Brain microvascular endothelial cell (primary cell): ENCODE data around the gene NTRK3.

ENCODE experiments used
- DNase-seq: peaks from one replicate; pipeline ENCODE4 v3.0.0-alpha.2; 2020
- H3K27ac ChIP-seq: fragments of 250-450 bp; sonication (Bioruptor Pico); 2 replicates; pipeline ENCODE4 v1.5.1; 2020; ENCODE audit warnings: mild to moderate bottlenecking, moderate library complexity
- H3K27me3 ChIP-seq: fragments of 250-450 bp; sonication (Bioruptor Pico); replicated peaks from 2 replicates; pipeline ENCODE4 v1.5.1; 2020; ENCODE audit warnings: mild to moderate bottlenecking
- H3K36me3 ChIP-seq: fragments of 250-450 bp; sonication (Bioruptor Pico); replicated peaks from 2 replicates; pipeline ENCODE4 v1.5.1; 2020; ENCODE audit warnings: mild to moderate bottlenecking
- H3K4me3 ChIP-seq: 2 replicates; pipeline ENCODE4 v1.5.1; 2011; ENCODE audit warnings: low read depth, mild to moderate bottlenecking, control low read depth, low read length, moderate library complexity
- in situ Hi-C: cut with HindIII; loops from 2 replicates; pipeline ENCODE4 v1.10.0; 2017; ENCODE audit warnings: low sequenced_read_pairs, low pct_ligation_motif_present
- TF ChIP-seq, protein P1 (sequence below): IDR thresholded peaks from 2 replicates; pipeline ENCODE4 v1.5.1; 2011; ENCODE audit warnings: low read depth, mild to moderate bottlenecking, moderate library complexity, low read length, control low read depth, inconsistent platforms; ENCODE audit errors: missing control alignments

NTRK3 gene

DNA sequence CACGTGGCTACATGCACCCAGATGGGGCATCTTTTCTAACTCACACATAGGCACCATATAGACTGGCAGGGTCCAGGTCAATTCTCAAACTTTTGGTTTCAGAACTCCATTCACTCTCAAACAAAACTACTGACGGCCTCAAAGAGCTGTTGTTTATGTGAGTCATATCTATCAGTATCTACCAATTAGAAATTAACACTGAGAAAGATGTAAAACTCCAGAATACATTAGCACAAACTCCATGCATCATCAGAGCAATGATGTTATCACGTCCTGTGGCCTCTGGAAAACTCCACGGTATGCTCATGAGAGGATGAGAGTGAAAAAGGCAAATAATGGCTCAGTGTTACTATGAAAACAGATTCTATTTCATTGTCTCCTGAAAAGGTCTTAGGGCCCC lies 116.1 kb downstream of the NTRK3 start:
- Histone ChIP-seq H3K27me3 (no peaks in the 10 kb centered on the region), H3K36me3 (no peaks in the 10 kb centered on the region), H3K27ac (no peak overlapping the region), H3K4me3 (no peak overlapping the region)
- TF ChIP-seq, protein P1, sequence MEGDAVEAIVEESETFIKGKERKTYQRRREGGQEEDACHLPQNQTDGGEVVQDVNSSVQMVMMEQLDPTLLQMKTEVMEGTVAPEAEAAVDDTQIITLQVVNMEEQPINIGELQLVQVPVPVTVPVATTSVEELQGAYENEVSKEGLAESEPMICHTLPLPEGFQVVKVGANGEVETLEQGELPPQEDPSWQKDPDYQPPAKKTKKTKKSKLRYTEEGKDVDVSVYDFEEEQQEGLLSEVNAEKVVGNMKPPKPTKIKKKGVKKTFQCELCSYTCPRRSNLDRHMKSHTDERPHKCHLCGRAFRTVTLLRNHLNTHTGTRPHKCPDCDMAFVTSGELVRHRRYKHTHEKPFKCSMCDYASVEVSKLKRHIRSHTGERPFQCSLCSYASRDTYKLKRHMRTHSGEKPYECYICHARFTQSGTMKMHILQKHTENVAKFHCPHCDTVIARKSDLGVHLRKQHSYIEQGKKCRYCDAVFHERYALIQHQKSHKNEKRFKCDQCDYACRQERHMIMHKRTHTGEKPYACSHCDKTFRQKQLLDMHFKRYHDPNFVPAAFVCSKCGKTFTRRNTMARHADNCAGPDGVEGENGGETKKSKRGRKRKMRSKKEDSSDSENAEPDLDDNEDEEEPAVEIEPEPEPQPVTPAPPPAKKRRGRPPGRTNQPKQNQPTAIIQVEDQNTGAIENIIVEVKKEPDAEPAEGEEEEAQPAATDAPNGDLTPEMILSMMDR: no peak
- in situ Hi-C loops: no loop called here
- DNase-seq: no peak

DNA sequence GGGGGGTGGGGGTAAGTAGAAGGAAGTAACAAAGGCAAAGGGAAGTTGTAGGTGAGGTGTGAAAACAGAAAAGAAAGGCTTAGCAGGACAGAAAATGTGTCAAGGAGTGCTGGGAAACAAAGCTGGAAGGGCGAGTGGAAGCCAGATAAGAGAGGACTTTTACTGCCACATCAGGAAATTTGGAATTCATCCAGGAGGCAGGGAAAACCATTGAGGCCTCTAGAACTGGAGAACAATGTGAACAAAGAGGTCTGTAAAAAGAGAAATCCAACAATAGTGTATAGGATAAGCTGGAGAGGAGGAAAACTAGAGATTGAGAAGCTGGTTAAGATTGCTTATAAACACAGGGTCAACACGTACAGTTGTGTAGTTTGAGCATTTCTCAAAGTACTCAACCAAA lies 116.6 kb downstream of the NTRK3 start:
- Histone ChIP-seq H3K36me3 (no peaks in the 10 kb centered on the region), H3K4me3 (no peak overlapping the region), H3K27ac (no peak overlapping the region), H3K27me3 (no peaks in the 10 kb centered on the region)
- in situ Hi-C loops: no loop called here
- TF ChIP-seq, protein P1: no peak
- no peak for DNase-seq

DNA sequence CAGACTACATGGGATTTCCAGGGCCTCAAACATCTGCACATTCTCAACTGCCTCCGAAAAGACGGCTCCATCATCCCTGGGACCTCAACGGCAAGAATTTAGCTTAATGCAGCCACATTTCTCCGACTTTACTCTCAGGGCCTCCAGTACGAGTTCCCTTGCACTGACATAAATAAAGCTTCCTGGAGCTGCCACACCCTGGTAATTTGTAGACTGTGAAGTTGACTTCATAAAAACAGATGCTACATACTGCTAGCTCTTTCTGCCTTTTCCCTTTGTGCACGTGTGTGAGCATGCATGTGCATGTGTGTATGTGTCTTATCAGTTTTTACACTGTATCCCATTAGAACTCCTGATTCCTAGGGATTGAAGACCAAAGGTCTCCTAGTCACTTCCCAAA lies 122.7 kb downstream of the NTRK3 start:
- in situ Hi-C loops: no loop called here
- Histone ChIP-seq H3K27ac (no peak overlapping the region), H3K36me3 (no peaks in the 10 kb centered on the region), H3K27me3 (no peaks in the 10 kb centered on the region), H3K4me3 (no peak overlapping the region)
- DNase-seq: no peak
- TF ChIP-seq, protein P1: no peak

DNA sequence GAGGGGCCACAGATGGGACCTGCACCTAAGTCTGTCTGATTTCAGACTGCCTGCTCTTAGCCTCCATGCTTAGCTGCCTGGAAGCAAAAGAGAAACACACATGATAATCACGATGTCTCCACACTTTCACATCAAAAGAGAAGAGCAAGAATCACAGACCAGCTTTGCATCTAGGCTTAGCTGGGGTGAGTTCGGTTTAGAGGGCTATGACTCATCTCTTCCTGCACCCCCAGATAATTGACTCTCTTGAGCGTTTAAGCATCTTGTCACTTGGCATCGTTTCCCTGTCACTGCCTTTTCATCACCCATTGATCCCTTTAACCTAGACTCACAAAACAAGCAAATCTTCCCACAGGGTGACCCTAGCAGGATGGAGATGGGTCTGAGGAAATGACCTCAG lies 124.0 kb downstream of the NTRK3 start:
- Histone ChIP-seq H3K36me3 (no peaks in the 10 kb centered on the region), H3K4me3 (no peak overlapping the region), H3K27ac (no peak overlapping the region), H3K27me3 (no peaks in the 10 kb centered on the region)
- TF ChIP-seq, protein P1: no peak
- in situ Hi-C loops: no loop called here
- no peak for DNase-seq

DNA sequence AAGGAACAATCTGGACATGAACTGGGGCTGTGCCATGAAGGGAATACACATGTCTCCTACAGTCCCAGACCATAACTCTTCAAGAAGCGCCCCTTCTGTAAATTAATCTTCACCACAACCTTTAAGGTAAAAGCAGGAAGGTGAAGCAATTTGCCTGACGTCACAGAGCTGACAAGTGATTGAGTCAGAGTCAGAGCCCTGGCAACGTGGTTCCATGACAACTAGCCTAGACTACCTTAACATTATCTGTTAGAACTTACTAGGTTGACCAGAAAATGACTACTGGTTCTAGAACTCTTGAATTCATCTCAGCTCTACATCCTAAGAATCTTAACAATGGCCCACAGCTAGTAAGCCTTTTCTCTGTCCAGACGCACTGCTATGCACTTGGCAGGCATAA lies 124.6 kb downstream of the NTRK3 start:
- Histone ChIP-seq H3K27me3 (no peaks in the 10 kb centered on the region), H3K27ac (no peak overlapping the region), H3K36me3 (no peaks in the 10 kb centered on the region), H3K4me3 (no peak overlapping the region)
- in situ Hi-C loops: no loop called here
- no peak for DNase-seq
- TF ChIP-seq, protein P1: no peak

DNA sequence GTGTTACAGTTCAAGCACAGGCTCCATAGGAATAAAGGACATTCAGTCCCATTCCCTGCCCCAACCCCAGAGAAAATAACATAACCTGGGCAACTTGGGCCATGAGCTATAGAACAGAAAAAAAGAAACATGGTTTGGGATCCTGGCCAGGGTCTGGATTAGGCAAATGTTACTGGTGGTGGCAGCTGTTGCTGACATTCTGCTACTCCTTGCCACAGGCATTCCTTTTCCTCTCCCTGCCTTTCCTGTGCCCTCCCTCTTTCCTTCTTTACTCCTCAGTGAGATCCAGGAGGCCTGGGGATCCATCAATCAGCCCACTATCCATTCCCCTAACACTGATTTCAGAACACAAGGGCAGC lies 129.1 kb downstream of the NTRK3 start:
- no peak overlapping the region for H3K27ac ChIP-seq
- H3K27me3 ChIP-seq: no peaks in the 10 kb centered on the region
- no peak overlapping the region for H3K4me3 ChIP-seq
- TF ChIP-seq, protein P1: no peak
- DNase-seq: no peak
- in situ Hi-C loops: no loop called here
- no peaks in the 10 kb centered on the region for H3K36me3 ChIP-seq
